Liver (tissue), 3 donors: ENCODE measurements around the gene SH3RF3.

Experiments
- CTCF ChIP-seq: fragments of 150-350 bp; IDR thresholded peaks from 2 replicates; pipeline ENCODE4 v1.5.1; 2017; ENCODE audit warnings: improper control_type of control experiment, low read depth, low read length; ENCODE audit not compliant: missing input control
- EGR1 ChIP-seq, 2 donors: IDR thresholded peaks; 2 replicates each; pipeline ENCODE4 v1.6.1; 2016 to 2018; ENCODE audit warnings: antibody characterized with exemption in 2 of 2, low read depth in 2 of 2
- HNF4G ChIP-seq: IDR thresholded peaks from 2 replicates; pipeline ENCODE4 v1.6.1; 2016; ENCODE audit warnings: antibody characterized with exemption
- JUND ChIP-seq, 2 donors: IDR thresholded peaks; 2 replicates each; pipeline ENCODE4 v1.6.1; 2016; ENCODE audit warnings: antibody characterized with exemption in 2 of 2
- RAD21 ChIP-seq, 2 donors: IDR thresholded peaks; 2 replicates each; pipeline ENCODE4 v1.6.1; 2016; ENCODE audit warnings: antibody characterized with exemption in 2 of 2, mild to moderate bottlenecking in 2 of 2
- REST ChIP-seq: IDR thresholded peaks from 2 replicates; pipeline ENCODE4 v1.6.1; 2016; ENCODE audit warnings: antibody characterized with exemption, mild to moderate bottlenecking
- SP1 ChIP-seq: IDR thresholded peaks from 2 replicates; pipeline ENCODE4 v1.6.1; 2018; ENCODE audit warnings: antibody characterized with exemption, mild to moderate bottlenecking
- ZBTB33 ChIP-seq: IDR thresholded peaks from 2 replicates; pipeline ENCODE4 v1.6.1; 2016; ENCODE audit warnings: antibody characterized with exemption
- donor health status: healthy.
- donor health status: healthy.

- TF ChIP-seq JUND (IDR thresholded peaks at IDR 0.05) (no peak), CTCF (no peak), EGR1 (IDR thresholded peaks at IDR 0.05; ENCODE audit: low read depth in 2 of 2) (no peak), ZBTB33 (no peak), RAD21 (IDR thresholded peaks at IDR 0.05) (no peak), REST (no peak), SP1 (no peak), HNF4G (no peak)
Measured at GRCh38 chr2:109203246-109204011, 74.4 kb downstream of the SH3RF3 start.
